Smooth muscle cell (in vitro differentiated cells): ENCODE measurements around the gene ITFG2. TPM values are rescaled to one million over a fixed set of nuclear protein-coding genes. Genes with fewer than 3 reads are reported as not detected.
"Not testable (repeated sequence)": the region's sequence is repeated elsewhere in the genome, so short reads cannot be mapped to it uniquely, and the experiment has no call there.

ENCODE experiments used
- DNase-seq: peaks from one replicate; lab custom pipeline; 2025; ENCODE audit not compliant: unreplicated experiment; lab: John Stamatoyannopoulos, UW
- H2AFZ ChIP-seq: fragments of 200-600 bp; sonication (generic); 2 replicates; pipeline ENCODE4 v1.6.0; 2016; ENCODE audit warnings: antibody characterized with exemption, low read depth, mild to moderate bottlenecking
- H3F3A ChIP-seq: fragments of 200-600 bp; sonication (generic); 2 replicates; pipeline ENCODE4 v1.6.0; 2017; ENCODE audit warnings: antibody characterized with exemption, low read depth
- H3K27ac ChIP-seq: fragments of 200-600 bp; sonication (generic); 2 replicates; pipeline ENCODE4 v1.5.1; 2016; ENCODE audit warnings: low read depth, mild to moderate bottlenecking
- H3K27me3 ChIP-seq: fragments of 200-600 bp; sonication (generic); 2 replicates; pipeline ENCODE4 v1.6.1; 2016; ENCODE audit warnings: low read depth, mild to moderate bottlenecking
- H3K36me3 ChIP-seq: fragments of 200-600 bp; sonication (generic); 2 replicates; pipeline ENCODE4 v1.5.1; 2016; ENCODE audit warnings: low read depth
- H3K4me1 ChIP-seq: fragments of 200-600 bp; sonication (generic); 2 replicates; pipeline ENCODE4 v1.5.1; 2016; ENCODE audit warnings: low read depth
- H3K4me2 ChIP-seq: fragments of 200-600 bp; sonication (generic); 2 replicates; pipeline ENCODE4 v1.6.0; 2016; ENCODE audit warnings: mild to moderate bottlenecking
- H3K4me3 ChIP-seq: fragments of 200-600 bp; sonication (generic); 2 replicates; pipeline ENCODE4 v1.5.1; 2016; ENCODE audit warnings: mild to moderate bottlenecking
- H3K79me2 ChIP-seq: fragments of 200-600 bp; sonication (generic); 2 replicates; pipeline ENCODE4 v1.6.0; 2016; ENCODE audit warnings: low read depth, mild to moderate bottlenecking
- H3K9ac ChIP-seq: fragments of 200-600 bp; sonication (generic); 2 replicates; pipeline ENCODE4 v1.6.0; 2016; ENCODE audit warnings: low read depth
- H3K9me3 ChIP-seq: fragments of 200-600 bp; sonication (generic); replicated peaks from 2 replicates; pipeline ENCODE4 v1.5.1; 2016; ENCODE audit warnings: low read depth
- H4K20me1 ChIP-seq: fragments of 200-600 bp; sonication (generic); 2 replicates; pipeline ENCODE4 v1.6.0; 2016; ENCODE audit warnings: low read depth
- WGBS: methylation state at CpG from one replicate; pipeline ENCODE4 v1.1.7; 2016; ENCODE audit warnings: low lambda C conversion rate; 5-methylcytosine and 5-hydroxymethylcytosine counted together
- polyA plus RNA-seq: library from polyadenylated mRNA; unstranded; fragments of >200 nt; fragmentation: Nextera tagmentation; extraction: Ambion mirVana; gene quantifications from 2 replicates; pipeline ENCODE4 v1.2.1, GENCODE V29; 2016
- total RNA-seq: library from RNA; depleted of rRNA; stranded (reverse); fragments of >200 nt; gene quantifications from 2 replicates; pipeline ENCODE4 v1.2.3, GENCODE V29; 2014
- TF ChIP-seq, protein P1 (sequence below): fragments of 200-600 bp; sonication (generic); IDR thresholded peaks from 2 replicates; pipeline ENCODE4 v1.5.1; 2017; ENCODE audit warnings: borderline replicate concordance, mild to moderate bottlenecking, antibody characterized with exemption; ENCODE audit not compliant: insufficient read depth, poor library complexity, severe bottlenecking

The ITFG2 gene
- total and polyA plus RNA-seq, 2 experiments from 2014 or later, result 14.3 to 21.5 TPM

DNA sequence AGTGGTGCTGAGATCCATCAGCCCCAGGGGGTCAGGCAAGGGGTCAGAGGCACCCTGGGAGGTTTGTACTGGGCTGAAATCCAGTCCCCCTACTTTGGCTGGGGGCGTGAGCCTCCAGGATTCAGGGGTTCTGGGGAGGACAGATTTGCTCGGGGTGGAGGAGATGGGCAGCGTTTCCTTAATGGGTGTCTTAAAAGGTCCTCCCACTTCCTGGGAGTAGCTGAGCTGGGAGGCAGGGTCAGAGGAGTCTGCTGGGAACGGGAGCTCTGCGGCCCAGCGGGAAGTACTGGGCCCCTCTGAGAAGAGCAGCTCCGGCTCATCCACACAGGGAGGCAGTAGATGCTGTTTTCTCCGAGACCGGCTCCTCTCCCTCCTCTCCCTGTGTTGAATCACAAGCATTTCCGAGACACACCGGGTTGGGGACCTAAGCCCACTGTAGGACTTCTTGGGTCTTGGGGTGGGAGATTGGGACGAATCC, 46.5 kb downstream of the ITFG2 start:
- no peaks in the 10 kb centered on the region for H4K20me1 ChIP-seq
- H3K27ac ChIP-seq, result no peak overlapping the region
- H3K4me1 ChIP-seq, result peaks cover 4% of the 10 kb centered on the region
- H3K4me2 ChIP-seq, result no peak overlapping the region
- no peak for DNase-seq
- H2AFZ ChIP-seq, result no peak overlapping the region
- H3K9ac ChIP-seq, result no peak overlapping the region
- H3K79me2 ChIP-seq, result no peaks in the 10 kb centered on the region
- no peaks in the 10 kb centered on the region for H3K9me3 ChIP-seq
- no peaks in the 10 kb centered on the region for H3K27me3 ChIP-seq
- WGBS, result 93% methylated on average over 12 of the region's 12 CpGs
- no peaks in the 10 kb centered on the region for H3F3A ChIP-seq
- TF ChIP-seq, protein P1, sequence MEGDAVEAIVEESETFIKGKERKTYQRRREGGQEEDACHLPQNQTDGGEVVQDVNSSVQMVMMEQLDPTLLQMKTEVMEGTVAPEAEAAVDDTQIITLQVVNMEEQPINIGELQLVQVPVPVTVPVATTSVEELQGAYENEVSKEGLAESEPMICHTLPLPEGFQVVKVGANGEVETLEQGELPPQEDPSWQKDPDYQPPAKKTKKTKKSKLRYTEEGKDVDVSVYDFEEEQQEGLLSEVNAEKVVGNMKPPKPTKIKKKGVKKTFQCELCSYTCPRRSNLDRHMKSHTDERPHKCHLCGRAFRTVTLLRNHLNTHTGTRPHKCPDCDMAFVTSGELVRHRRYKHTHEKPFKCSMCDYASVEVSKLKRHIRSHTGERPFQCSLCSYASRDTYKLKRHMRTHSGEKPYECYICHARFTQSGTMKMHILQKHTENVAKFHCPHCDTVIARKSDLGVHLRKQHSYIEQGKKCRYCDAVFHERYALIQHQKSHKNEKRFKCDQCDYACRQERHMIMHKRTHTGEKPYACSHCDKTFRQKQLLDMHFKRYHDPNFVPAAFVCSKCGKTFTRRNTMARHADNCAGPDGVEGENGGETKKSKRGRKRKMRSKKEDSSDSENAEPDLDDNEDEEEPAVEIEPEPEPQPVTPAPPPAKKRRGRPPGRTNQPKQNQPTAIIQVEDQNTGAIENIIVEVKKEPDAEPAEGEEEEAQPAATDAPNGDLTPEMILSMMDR, result no peak
- H3K36me3 ChIP-seq, result no peaks in the 10 kb centered on the region
- H3K4me3 ChIP-seq, result no peak overlapping the region

DNA sequence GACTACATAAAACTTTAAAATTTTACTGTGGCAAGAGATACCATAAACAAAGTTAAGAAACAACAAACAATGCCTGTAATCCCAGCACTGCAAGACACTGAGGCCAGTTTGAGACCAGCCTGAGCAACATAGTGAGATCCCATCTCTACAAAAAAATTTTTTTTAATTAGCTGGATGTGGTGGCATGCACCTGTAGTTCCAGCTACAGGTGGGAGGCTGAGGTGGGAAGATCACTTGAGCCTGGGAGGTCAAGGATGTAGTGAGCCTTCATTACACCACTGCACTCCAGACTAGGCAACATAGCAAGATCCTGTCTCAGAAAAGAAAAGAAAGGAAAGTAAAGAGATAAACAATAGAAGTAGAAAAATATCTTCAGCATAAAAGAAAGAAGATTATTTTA, 47.7 kb downstream of the ITFG2 start:
- H4K20me1 ChIP-seq, result no peaks in the 10 kb centered on the region
- no peak for DNase-seq
- H3K27ac ChIP-seq, result no peak overlapping the region
- no peak overlapping the region for H3K4me2 ChIP-seq
- no peaks in the 10 kb centered on the region for H3K9me3 ChIP-seq
- H3K4me3 ChIP-seq, result no peak overlapping the region
- no peaks in the 10 kb centered on the region for H3K36me3 ChIP-seq
- TF ChIP-seq, protein P1, result no peak
- H3K4me1 ChIP-seq, result peaks cover 4% of the 10 kb centered on the region
- H3F3A ChIP-seq, result no peaks in the 10 kb centered on the region
- no peak overlapping the region for H2AFZ ChIP-seq
- no peaks in the 10 kb centered on the region for H3K79me2 ChIP-seq
- no peaks in the 10 kb centered on the region for H3K27me3 ChIP-seq
- no peak overlapping the region for H3K9ac ChIP-seq

DNA sequence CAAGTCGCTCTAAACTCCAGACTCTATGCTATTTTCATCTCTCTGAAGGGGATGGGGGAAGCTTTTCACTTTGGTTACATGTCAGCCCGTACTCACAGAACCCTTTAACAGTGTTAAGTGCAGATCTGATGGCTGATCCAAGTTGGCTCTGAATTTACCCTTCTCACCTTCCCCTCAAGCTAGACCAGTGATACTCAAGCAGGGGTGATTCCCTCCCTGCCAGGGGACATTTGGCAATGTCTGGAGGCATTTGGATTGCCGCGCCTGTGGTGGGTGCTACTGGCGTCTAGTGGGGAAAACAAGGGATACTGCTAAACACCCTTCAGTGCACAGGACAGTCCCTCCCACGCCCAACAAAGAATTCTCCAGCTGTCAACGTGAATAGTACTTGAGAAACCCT, 50.4 kb downstream of the ITFG2 start:
- H3K4me3 ChIP-seq, result no peak overlapping the region
- H3K4me1 ChIP-seq, result no peaks in the 10 kb centered on the region
- H4K20me1 ChIP-seq, result no peaks in the 10 kb centered on the region
- no peak overlapping the region for H3K27ac ChIP-seq
- H3K79me2 ChIP-seq, result no peaks in the 10 kb centered on the region
- H3F3A ChIP-seq, result no peaks in the 10 kb centered on the region
- no peak overlapping the region for H3K9ac ChIP-seq
- WGBS, result 98% methylated on average over 7 of the region's 7 CpGs
- TF ChIP-seq, protein P1, result no peak
- no peaks in the 10 kb centered on the region for H3K27me3 ChIP-seq
- H3K9me3 ChIP-seq, result no peaks in the 10 kb centered on the region
- no peaks in the 10 kb centered on the region for H3K36me3 ChIP-seq
- H3K4me2 ChIP-seq, result no peak overlapping the region
- no peak for DNase-seq
- no peak overlapping the region for H2AFZ ChIP-seq

DNA sequence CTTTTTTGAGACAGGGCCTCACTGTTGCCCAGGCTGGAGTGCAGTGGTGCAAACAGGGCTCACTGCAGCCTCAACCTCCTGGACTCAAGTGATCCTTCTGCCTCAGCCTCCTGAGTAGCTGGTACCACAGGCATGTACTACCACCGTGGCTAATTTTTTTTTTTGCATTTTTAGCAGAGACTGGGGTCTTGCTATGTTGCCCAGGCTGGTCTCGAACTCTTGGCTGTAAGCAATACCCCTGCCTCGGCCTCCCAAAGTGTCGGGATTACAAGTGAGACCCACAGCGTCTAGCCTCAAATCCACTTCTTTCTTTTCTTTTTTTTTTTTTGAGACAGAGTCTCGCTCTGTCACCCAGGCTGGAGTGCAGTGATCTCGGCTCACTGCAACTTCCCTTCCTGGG, 50.9 kb downstream of the ITFG2 start:
- H3K27ac ChIP-seq, H3K79me2 ChIP-seq, H3K4me1 ChIP-seq, DNase-seq, H3K9ac ChIP-seq, H3K27me3 ChIP-seq, H2AFZ ChIP-seq, H3K36me3 ChIP-seq, H3F3A ChIP-seq, H4K20me1 ChIP-seq, H3K9me3 ChIP-seq, H3K4me3 ChIP-seq, H3K4me2 ChIP-seq: not testable (repeated sequence)
- WGBS, result 98% methylated on average over 7 of the region's 7 CpGs
